HEK293 (cell line): ENCODE measurements around the gene EEF2K.
A peak's percentile ranks its signal among the peaks of the same experiment; 100 is the strongest.

Experiments used
- CTCF ChIA-PET: fragments of 350-600 bp; formaldehyde crosslinking; extraction: SDS; loops from one replicate; lab custom pipeline; 2021; ENCODE audit warnings: antibody characterized with exemption; lab: Yijun Ruan, JAX
- POLR2A ChIA-PET: fragments of 300-600 bp; formaldehyde crosslinking; extraction: SDS; loops from one replicate; lab custom pipeline; 2020; ENCODE audit warnings: antibody characterized with exemption, inconsistent platforms; lab: Yijun Ruan, JAX
- H3K27ac ChIP-seq: fragments of 200-500 bp; sonication (Bioruptor generic); 2 replicates; pipeline ENCODE4 v1.5.1; 2014; ENCODE audit warnings: low read depth, low read length, control low read depth, inconsistent platforms; ENCODE audit errors: extremely low read depth
- H3K36me3 ChIP-seq, 2 experiments: fragments of 200-500 bp in 1 of 2; sonication (Bioruptor generic) in 1 of 2; 1 replicate in 1 of 2; 2 replicates in 1 of 2; pipeline ENCODE4 v1.5.1; 2014 to 2017; ENCODE audit warnings: inconsistent platforms in 2 of 2, low read length in 2 of 2; ENCODE audit not compliant: control insufficient read depth in 2 of 2, insufficient read depth in 1 of 2
- H3K4me1 ChIP-seq: fragments of 200-500 bp; sonication (Bioruptor generic); 2 replicates; pipeline ENCODE4 v1.5.1; 2014; ENCODE audit warnings: mild to moderate bottlenecking, low read length, inconsistent platforms; ENCODE audit not compliant: control insufficient read depth, insufficient read depth
- H3K4me3 ChIP-seq: 2 replicates; pipeline ENCODE4 v1.5.1; 2011; ENCODE audit warnings: low read depth, mild to moderate bottlenecking, control low read depth, low read length, moderate library complexity
- H3K9me3 ChIP-seq: fragments of 200-500 bp; sonication (Bioruptor generic); 2 replicates; pipeline ENCODE4 v1.5.1; 2014; ENCODE audit warnings: low read depth, low read length, inconsistent platforms; ENCODE audit not compliant: control insufficient read depth, insufficient read depth
- HOXD13 ChIP-seq: sonication (generic); formaldehyde crosslinking; IDR thresholded peaks from 2 replicates; pipeline ENCODE4 v1.8.0; 2022; ENCODE audit warnings: missing genetic modification reagents, borderline replicate concordance
- IKZF3 ChIP-seq: fragments of 450-650 bp; IDR thresholded peaks from 2 replicates; pipeline ENCODE4 v1.5.0; 2018; ENCODE audit warnings: missing biosample characterization, mild to moderate bottlenecking, missing genetic modification characterization, moderate library complexity
- KLF9 ChIP-seq: fragments of 450-650 bp; formaldehyde crosslinking; IDR thresholded peaks from 2 replicates; pipeline ENCODE4 v1.5.1; 2016; ENCODE audit warnings: missing biosample characterization, missing genetic modification characterization, low read depth
- PRDM10 ChIP-seq: fragments of 450-650 bp; formaldehyde crosslinking; IDR thresholded peaks from 2 replicates; pipeline ENCODE4 v1.5.1; 2016; ENCODE audit warnings: missing biosample characterization, missing genetic modification characterization
- RBAK ChIP-seq: fragments of 450-650 bp; formaldehyde crosslinking; IDR thresholded peaks from 2 replicates; pipeline ENCODE4 v1.5.1; 2016; ENCODE audit warnings: missing biosample characterization, missing genetic modification characterization
- TRIM28 ChIP-seq: IDR thresholded peaks from 2 replicates; pipeline ENCODE4 v1.6.1; 2011; ENCODE audit warnings: low read length, control low read depth, borderline replicate concordance
- ZBTB17 ChIP-seq: fragments of 450-650 bp; formaldehyde crosslinking; IDR thresholded peaks from 2 replicates; pipeline ENCODE4 v1.5.1; 2016; ENCODE audit warnings: missing biosample characterization, missing genetic modification characterization
- ZBTB44 ChIP-seq: fragments of 450-650 bp; IDR thresholded peaks from 2 replicates; pipeline ENCODE4 v1.5.1; 2018; ENCODE audit warnings: missing biosample characterization, mild to moderate bottlenecking, missing genetic modification characterization
- ZBTB8A ChIP-seq: fragments of 450-650 bp; formaldehyde crosslinking; IDR thresholded peaks from 2 replicates; pipeline ENCODE4 v1.5.1; 2016; ENCODE audit warnings: missing biosample characterization, missing genetic modification characterization
- ZFP3 ChIP-seq: fragments of 450-650 bp; formaldehyde crosslinking; IDR thresholded peaks from 2 replicates; pipeline ENCODE4 v1.5.1; 2016; ENCODE audit warnings: low read depth, missing biosample characterization, missing genetic modification characterization
- ZFP41 ChIP-seq: fragments of 450-650 bp; formaldehyde crosslinking; IDR thresholded peaks from 2 replicates; pipeline ENCODE4 v1.5.1; 2016; ENCODE audit warnings: missing biosample characterization, missing genetic modification characterization, borderline replicate concordance
- ZIC2 ChIP-seq: fragments of 450-650 bp; formaldehyde crosslinking; IDR thresholded peaks from 2 replicates; pipeline ENCODE4 v1.5.1; 2016; ENCODE audit warnings: missing biosample characterization, missing genetic modification characterization
- ZNF155 ChIP-seq: fragments of 450-650 bp; formaldehyde crosslinking; IDR thresholded peaks from 2 replicates; pipeline ENCODE4 v1.5.1; 2016; ENCODE audit warnings: missing biosample characterization, missing genetic modification characterization
- ZNF335 ChIP-seq: fragments of 450-650 bp; formaldehyde crosslinking; conservative IDR thresholded peaks from 2 replicates; pipeline ENCODE4 v1.5.1; 2016; ENCODE audit warnings: missing biosample characterization, missing genetic modification characterization
- ZNF473 ChIP-seq: fragments of 450-650 bp; formaldehyde crosslinking; IDR thresholded peaks from 2 replicates; pipeline ENCODE4 v1.5.1; 2017; ENCODE audit warnings: missing biosample characterization, missing genetic modification characterization
- ZNF558 ChIP-seq: fragments of 450-650 bp; formaldehyde crosslinking; IDR thresholded peaks from 2 replicates; pipeline ENCODE4 v1.5.1; 2016; ENCODE audit warnings: missing biosample characterization, missing genetic modification characterization
- ZNF561 ChIP-seq: fragments of 450-650 bp; IDR thresholded peaks from 2 replicates; pipeline ENCODE4 v1.5.1; 2018; ENCODE audit warnings: missing biosample characterization, missing genetic modification characterization, borderline replicate concordance
- ZNF623 ChIP-seq: fragments of 450-650 bp; formaldehyde crosslinking; IDR thresholded peaks from 2 replicates; pipeline ENCODE4 v1.5.1; 2016; ENCODE audit warnings: missing biosample characterization, missing genetic modification characterization
- ZNF768 ChIP-seq: fragments of 450-650 bp; formaldehyde crosslinking; IDR thresholded peaks from 2 replicates; pipeline ENCODE4 v1.5.1; 2018; ENCODE audit warnings: missing biosample characterization, mild to moderate bottlenecking, missing genetic modification characterization
- ZNF777 ChIP-seq: fragments of 450-650 bp; formaldehyde crosslinking; IDR thresholded peaks from 2 replicates; pipeline ENCODE4 v1.5.1; 2017; ENCODE audit warnings: missing biosample characterization, missing genetic modification characterization, borderline replicate concordance
- ZSCAN30 ChIP-seq: fragments of 450-650 bp; IDR thresholded peaks from 2 replicates; pipeline ENCODE4 v1.5.1; 2018; ENCODE audit warnings: missing biosample characterization, mild to moderate bottlenecking, missing genetic modification characterization, moderate library complexity
- TF ChIP-seq, protein P1 (sequence below): fragments of 450-650 bp; formaldehyde crosslinking; IDR thresholded peaks from 2 replicates; pipeline ENCODE4 v1.5.1; 2017; ENCODE audit warnings: missing biosample characterization, missing genetic modification characterization
- TF ChIP-seq, protein P2 (sequence below): fragments of 450-650 bp; formaldehyde crosslinking; IDR thresholded peaks from 2 replicates; pipeline ENCODE4 v1.5.1; 2016; ENCODE audit warnings: missing biosample characterization, missing genetic modification characterization
- TF ChIP-seq, protein P3 (sequence below): fragments of 450-650 bp; formaldehyde crosslinking; IDR thresholded peaks from 2 replicates; pipeline ENCODE4 v1.5.1; 2017; ENCODE audit warnings: missing biosample characterization, mild to moderate bottlenecking, missing genetic modification characterization, moderate library complexity
- TF ChIP-seq, protein P4 (sequence below): fragments of 450-650 bp; formaldehyde crosslinking; IDR thresholded peaks from 2 replicates; pipeline ENCODE4 v1.5.1; 2016; ENCODE audit warnings: missing biosample characterization, missing genetic modification characterization, low read depth

The EEF2K gene

GRCh38 chr16:22291860-22292318 lies 85.8 kb downstream of the EEF2K start:
- ChIA-PET POLR2A (no interaction called here), CTCF (no interaction called here)
- Histone ChIP-seq H3K27ac (peak overlapping the region; percentile 13; the same call in 1 of the 2 replicates), H3K4me3 (no peak overlapping the region), H3K9me3 (no peaks in the 10 kb centered on the region), H3K4me1 (no peaks in the 10 kb centered on the region), H3K36me3 (no peaks in the 10 kb centered on the region)
- TF ChIP-seq, protein P1, sequence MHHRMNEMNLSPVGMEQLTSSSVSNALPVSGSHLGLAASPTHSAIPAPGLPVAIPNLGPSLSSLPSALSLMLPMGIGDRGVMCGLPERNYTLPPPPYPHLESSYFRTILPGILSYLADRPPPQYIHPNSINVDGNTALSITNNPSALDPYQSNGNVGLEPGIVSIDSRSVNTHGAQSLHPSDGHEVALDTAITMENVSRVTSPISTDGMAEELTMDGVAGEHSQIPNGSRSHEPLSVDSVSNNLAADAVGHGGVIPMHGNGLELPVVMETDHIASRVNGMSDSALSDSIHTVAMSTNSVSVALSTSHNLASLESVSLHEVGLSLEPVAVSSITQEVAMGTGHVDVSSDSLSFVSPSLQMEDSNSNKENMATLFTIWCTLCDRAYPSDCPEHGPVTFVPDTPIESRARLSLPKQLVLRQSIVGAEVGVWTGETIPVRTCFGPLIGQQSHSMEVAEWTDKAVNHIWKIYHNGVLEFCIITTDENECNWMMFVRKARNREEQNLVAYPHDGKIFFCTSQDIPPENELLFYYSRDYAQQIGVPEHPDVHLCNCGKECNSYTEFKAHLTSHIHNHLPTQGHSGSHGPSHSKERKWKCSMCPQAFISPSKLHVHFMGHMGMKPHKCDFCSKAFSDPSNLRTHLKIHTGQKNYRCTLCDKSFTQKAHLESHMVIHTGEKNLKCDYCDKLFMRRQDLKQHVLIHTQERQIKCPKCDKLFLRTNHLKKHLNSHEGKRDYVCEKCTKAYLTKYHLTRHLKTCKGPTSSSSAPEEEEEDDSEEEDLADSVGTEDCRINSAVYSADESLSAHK (tag by site-specific recombination), result peak; percentile 99
- TF ChIP-seq TRIM28, result no peak
- 0 out of 2 replicates have a peak, but pooled peaks have one; percentile 46 for TF ChIP-seq ZSCAN30 (tag by site-specific recombination)
- peak; percentile 79 for TF ChIP-seq IKZF3 (tag by site-specific recombination)
- TF ChIP-seq ZNF335 (tag by site-specific recombination), result peak; percentile 67
- no peak for TF ChIP-seq ZNF777 (tag by site-specific recombination)
- TF ChIP-seq, protein P2, sequence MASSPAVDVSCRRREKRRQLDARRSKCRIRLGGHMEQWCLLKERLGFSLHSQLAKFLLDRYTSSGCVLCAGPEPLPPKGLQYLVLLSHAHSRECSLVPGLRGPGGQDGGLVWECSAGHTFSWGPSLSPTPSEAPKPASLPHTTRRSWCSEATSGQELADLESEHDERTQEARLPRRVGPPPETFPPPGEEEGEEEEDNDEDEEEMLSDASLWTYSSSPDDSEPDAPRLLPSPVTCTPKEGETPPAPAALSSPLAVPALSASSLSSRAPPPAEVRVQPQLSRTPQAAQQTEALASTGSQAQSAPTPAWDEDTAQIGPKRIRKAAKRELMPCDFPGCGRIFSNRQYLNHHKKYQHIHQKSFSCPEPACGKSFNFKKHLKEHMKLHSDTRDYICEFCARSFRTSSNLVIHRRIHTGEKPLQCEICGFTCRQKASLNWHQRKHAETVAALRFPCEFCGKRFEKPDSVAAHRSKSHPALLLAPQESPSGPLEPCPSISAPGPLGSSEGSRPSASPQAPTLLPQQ, result no peak; the same call in 1 of the 2 replicates
- no peak for TF ChIP-seq KLF9
- TF ChIP-seq ZIC2 (tag by site-specific recombination), result peak; percentile 70
- TF ChIP-seq ZBTB17 (tag by site-specific recombination), result peak; percentile 61
- TF ChIP-seq ZNF623 (tag by site-specific recombination), result no peak
- TF ChIP-seq ZFP41 (tag by site-specific recombination), result no peak
- no peak for TF ChIP-seq ZFP3 (tag by site-specific recombination)
- no peak for TF ChIP-seq ZNF768
- TF ChIP-seq, protein P3, sequence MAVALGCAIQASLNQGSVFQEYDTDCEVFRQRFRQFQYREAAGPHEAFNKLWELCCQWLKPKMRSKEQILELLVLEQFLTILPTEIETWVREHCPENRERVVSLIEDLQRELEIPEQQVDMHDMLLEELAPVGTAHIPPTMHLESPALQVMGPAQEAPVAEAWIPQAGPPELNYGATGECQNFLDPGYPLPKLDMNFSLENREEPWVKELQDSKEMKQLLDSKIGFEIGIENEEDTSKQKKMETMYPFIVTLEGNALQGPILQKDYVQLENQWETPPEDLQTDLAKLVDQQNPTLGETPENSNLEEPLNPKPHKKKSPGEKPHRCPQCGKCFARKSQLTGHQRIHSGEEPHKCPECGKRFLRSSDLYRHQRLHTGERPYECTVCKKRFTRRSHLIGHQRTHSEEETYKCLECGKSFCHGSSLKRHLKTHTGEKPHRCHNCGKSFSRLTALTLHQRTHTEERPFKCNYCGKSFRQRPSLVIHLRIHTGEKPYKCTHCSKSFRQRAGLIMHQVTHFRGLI (tag by site-specific recombination), result peak; percentile 22; the same call in 1 of the 2 replicates
- 0 out of 2 replicates have a peak, but pooled peaks have one; percentile 24 for TF ChIP-seq PRDM10 (tag by site-specific recombination)
- TF ChIP-seq, protein P4, sequence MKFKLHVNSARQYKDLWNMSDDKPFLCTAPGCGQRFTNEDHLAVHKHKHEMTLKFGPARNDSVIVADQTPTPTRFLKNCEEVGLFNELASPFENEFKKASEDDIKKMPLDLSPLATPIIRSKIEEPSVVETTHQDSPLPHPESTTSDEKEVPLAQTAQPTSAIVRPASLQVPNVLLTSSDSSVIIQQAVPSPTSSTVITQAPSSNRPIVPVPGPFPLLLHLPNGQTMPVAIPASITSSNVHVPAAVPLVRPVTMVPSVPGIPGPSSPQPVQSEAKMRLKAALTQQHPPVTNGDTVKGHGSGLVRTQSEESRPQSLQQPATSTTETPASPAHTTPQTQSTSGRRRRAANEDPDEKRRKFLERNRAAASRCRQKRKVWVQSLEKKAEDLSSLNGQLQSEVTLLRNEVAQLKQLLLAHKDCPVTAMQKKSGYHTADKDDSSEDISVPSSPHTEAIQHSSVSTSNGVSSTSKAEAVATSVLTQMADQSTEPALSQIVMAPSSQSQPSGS (tag by site-specific recombination), result peak; percentile 25; the same call in 1 of the 2 replicates
- TF ChIP-seq ZNF155 (tag by site-specific recombination), result no peak
- TF ChIP-seq ZNF561, result 0 out of 2 replicates have a peak, but pooled peaks have one; percentile 54
- TF ChIP-seq ZBTB44, result peak; percentile 48; the same call in 1 of the 2 replicates
- no peak for TF ChIP-seq ZNF473 (tag by site-specific recombination)
- peak; percentile 56; the same call in 1 of the 2 replicates for TF ChIP-seq HOXD13 (CRISPR knock-in tag)
- no peak for TF ChIP-seq RBAK
- TF ChIP-seq ZNF558, result peak; percentile 44; the same call in 1 of the 2 replicates
- TF ChIP-seq ZBTB8A, result peak; percentile 29; the same call in 1 of the 2 replicates
